Esophagus squamous epithelium (tissue), 5 donors: ENCODE results near the gene GNA14. TPM values are rescaled to one million over a fixed set of nuclear protein-coding genes. Genes with fewer than 3 reads are reported as not detected.
"Not testable (repeated sequence)": the region's sequence is repeated elsewhere in the genome, so short reads cannot be mapped to it uniquely, and the experiment has no call there.

Experiments
- DNase-seq: peaks from one replicate; lab custom pipeline; 2025; lab: John Stamatoyannopoulos, UW
- H3K27ac ChIP-seq, 4 donors: fragments of 200-600 bp; sonication (generic); one replicate each; pipeline ENCODE4 v1.5.1; 2016 to 2019; ENCODE audit warnings: mild to moderate bottlenecking in 1 of 4
- H3K27me3 ChIP-seq, 4 donors: fragments of 200-600 bp; sonication (generic); 1 replicate in 3 of 4; 2 replicates in 1 of 4; pipeline versions ENCODE4 v1.5.1 to v1.6.0; 2017 to 2021; ENCODE audit warnings: antibody characterized with exemption in 1 of 4
- H3K36me3 ChIP-seq, 3 donors: fragments of 200-600 bp; sonication (generic); one replicate each; pipeline ENCODE4 v1.5.1; 2016 to 2019
- H3K4me1 ChIP-seq, 3 donors: fragments of 200-600 bp; sonication (generic); one replicate each; pipeline ENCODE4 v1.5.1; 2017 to 2019
- H3K4me3 ChIP-seq, 4 donors: fragments of 200-600 bp; sonication (generic); 1 replicate in 3 of 4; 2 replicates in 1 of 4; pipeline ENCODE4 v1.5.1; 2016 to 2019; ENCODE audit warnings: mild to moderate bottlenecking in 2 of 4, moderate library complexity in 1 of 4
- H3K9me3 ChIP-seq, 3 donors: fragments of 200-600 bp; sonication (generic); one replicate each; pipeline ENCODE4 v1.5.1; 2016 to 2019
- POLR2A ChIP-seq, 4 donors: fragments of 450-650 bp; IDR thresholded peaks; one replicate each; pipeline ENCODE4 v1.6.1; 2017; ENCODE audit warnings: antibody characterized with exemption in 4 of 4, mild to moderate bottlenecking in 4 of 4, moderate library complexity in 3 of 4
- WGBS, 2 donors: methylation state at CpG; one replicate each; pipeline ENCODE4 v1.1.5; 2018; 5-methylcytosine and 5-hydroxymethylcytosine counted together
- intact Hi-C: fragments of 100-400 bp; cut with DNase I; formaldehyde crosslinking; loops from one replicate; pipeline ENCODE4 v1.15.0; 2022
- total RNA-seq, 4 donors: library from RNA; depleted of rRNA; stranded (reverse); fragments of >200 nt; gene quantifications; one replicate each; pipeline ENCODE4 v1.1.0, GENCODE V29; 2016
- TF ChIP-seq, protein P1 (sequence below), 6 experiments: fragments of 450-650 bp in 4 of 6; fragments of 200-600 bp in 2 of 6; sonication (generic) in 2 of 6; IDR thresholded peaks; one replicate each; pipeline ENCODE4 v1.5.1; 2016 to 2019; ENCODE audit warnings: antibody characterized with exemption in 6 of 6, mild to moderate bottlenecking in 4 of 6, moderate library complexity in 4 of 6
- donor health status: DM: yes; HTN: yes; CAD: no.

The GNA14 gene
- total RNA-seq, 4 donors from 2014 or later: 0.35 to 4.0 (median 2.2) TPM

DNA sequence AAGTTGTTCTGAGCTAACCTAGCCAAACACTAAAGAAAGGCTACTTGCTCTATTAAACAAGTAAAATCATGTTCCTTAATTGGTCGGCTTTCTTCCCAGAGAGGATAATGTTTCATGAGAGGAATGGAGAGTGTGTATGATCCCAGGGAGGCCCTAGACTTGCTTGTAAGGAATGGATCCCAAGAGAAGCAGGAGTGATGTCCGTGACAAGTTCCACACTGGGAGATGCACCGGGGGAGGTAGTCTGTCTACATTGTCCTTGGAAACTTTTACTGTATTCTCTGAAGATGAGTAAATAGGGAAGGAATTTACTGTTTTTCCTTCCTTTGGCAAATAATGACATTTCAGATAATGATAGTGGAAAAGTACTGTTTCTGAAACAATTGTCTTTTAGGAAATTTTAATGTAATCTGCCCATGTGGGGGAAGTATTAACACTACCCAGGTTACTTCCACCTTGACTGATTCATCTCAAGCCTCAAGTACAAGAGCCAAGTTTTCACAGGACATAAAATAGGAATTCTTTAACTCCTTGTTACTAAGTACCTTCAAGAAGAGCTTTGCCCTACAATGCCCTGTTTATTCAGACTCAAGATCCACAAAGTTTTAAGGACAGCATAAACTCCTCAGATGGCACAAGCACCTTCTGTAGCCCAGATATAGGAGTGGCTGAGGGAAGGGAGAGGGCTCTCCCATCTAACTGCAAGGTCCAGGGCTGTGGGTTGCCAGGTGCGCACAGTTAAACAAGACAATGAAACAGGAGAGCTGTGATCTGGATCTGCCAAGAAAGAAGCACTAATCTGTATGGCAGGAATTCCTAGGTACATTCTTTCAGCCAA lies 152.1 kb downstream of the GNA14 start:
- no peak for TF ChIP-seq POLR2A (IDR thresholded peaks at IDR 0.05)
- no peaks in the 10 kb centered on the region for H3K36me3 ChIP-seq
- H3K4me3 ChIP-seq: no peak overlapping the region
- intact Hi-C loops: loop anchor here (5.0 kb wide), 1 partner anchor 151 kb away; the partner anchor contains the start of gene GNA14
- no peak for DNase-seq
- H3K4me1 ChIP-seq: peaks cover 0 to 31% (median 25%) of the 10 kb centered on the region in 3 donors
- 15 to 26% methylated on average over 4 of the region's 4 CpGs for WGBS, 2 donors
- H3K27ac ChIP-seq: peak overlapping the region in 3 of 4 donors; percentile 24 to 71 (median 35)
- H3K9me3 ChIP-seq: peaks cover 0 to under 1% (median 0%) of the 10 kb centered on the region in 3 donors
- no peaks in the 10 kb centered on the region for H3K27me3 ChIP-seq

DNA sequence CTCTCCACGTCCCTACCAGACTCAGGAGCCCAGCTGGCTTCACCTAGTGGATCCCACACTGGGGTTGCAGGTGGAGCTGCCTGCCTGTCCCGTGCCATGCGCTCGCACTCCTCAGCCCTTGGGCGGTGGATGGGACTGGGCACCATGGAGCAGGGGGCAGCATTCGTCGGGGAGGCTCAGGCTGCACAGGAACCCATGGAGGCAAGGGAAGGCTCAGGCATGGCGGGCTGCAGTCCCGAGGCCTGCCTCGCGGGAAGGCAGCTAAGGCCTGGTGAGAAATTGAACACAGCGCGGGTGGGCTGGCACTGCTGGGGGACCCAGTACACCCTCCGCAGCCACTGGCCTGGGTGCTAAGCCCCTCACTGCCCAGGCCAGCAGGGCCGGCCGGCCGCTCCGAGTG lies 157.8 kb downstream of the GNA14 start:
- WGBS, 2 donors: 83% methylated on average over 2 of the region's 18 CpGs; no CpG with 5 or more reads in 1 of the 2 donors
- H3K4me1 ChIP-seq, H3K9me3 ChIP-seq, H3K27me3 ChIP-seq, intact Hi-C loops, H3K27ac ChIP-seq, H3K36me3 ChIP-seq, H3K4me3 ChIP-seq, DNase-seq: not testable (repeated sequence)

DNA sequence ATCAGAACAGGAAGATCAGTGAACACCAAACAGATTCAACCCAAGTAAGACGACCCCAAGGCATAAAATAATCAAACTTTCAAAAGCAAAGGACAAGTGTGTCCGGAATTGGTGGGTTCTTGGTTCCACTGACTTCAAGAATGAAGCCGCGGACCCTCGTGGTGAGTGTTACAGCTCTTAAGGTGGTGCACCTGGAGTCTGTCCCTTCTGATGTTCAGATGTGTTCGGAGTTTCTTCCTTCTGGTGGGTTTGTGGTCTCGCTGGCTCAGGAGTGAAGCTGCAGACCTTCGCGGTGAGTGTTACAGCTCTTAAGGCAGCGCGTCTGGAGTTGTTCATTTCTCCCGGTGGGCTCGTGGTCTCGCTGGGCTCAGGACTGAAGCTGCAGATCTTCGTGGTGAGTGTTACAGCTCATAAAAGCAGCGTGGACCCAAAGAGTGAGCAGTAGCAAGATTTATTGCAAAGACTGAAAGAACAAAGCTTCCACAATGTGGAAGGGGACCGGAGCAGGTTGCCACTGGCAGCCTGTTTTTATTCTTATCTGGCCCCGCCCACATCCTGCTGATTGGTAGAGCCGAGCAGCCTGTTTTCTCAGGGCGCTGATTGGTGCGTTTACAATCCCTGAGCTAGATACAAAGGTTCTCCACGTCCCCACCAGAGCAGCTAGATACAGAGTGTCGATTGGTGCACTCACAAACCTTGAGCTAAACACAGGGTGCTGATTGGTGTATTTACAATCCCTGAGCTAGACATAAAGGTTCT lies 158.5 kb downstream of the GNA14 start:
- WGBS, 2 donors: 78 to 83% methylated on average over 8 to 16 of the region's 23 CpGs
- H3K4me3 ChIP-seq, DNase-seq, H3K9me3 ChIP-seq, H3K36me3 ChIP-seq, intact Hi-C loops, H3K4me1 ChIP-seq, H3K27ac ChIP-seq, H3K27me3 ChIP-seq: not testable (repeated sequence)

DNA sequence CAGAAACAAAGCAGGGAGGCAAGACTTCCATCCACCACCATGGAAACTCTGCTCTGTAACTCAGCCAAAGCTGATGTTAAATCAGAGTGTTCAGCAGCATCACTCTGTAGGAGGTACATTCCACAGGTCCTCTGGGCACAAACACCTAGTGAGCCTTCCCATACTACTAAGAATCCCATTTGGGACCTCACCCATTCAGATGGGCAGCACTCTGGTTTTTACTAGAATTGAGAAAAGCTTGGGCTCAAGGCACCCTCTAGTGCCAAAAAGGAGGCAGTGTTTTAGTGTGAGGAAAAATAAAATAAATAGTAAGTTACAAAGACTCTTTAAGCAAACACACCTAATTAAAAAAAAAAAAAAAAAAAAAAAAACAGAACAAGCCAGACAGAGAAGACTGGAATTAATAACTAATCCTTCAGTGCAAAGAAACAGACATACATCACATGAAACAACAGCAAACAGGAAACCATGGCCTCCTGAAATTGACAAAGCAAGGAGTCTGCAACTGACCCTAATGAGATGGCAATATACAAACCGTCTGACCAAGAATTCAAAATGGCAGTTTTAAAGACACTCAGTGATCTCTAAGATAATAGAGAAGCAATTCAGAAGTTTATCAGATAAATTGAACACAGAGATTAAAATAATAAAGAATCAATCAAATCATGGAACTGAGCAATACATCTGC lies 159.5 kb downstream of the GNA14 start:
- intact Hi-C loops: no loop called here
- no peak for TF ChIP-seq POLR2A (IDR thresholded peaks at IDR 0.05)
- TF ChIP-seq, protein P1, sequence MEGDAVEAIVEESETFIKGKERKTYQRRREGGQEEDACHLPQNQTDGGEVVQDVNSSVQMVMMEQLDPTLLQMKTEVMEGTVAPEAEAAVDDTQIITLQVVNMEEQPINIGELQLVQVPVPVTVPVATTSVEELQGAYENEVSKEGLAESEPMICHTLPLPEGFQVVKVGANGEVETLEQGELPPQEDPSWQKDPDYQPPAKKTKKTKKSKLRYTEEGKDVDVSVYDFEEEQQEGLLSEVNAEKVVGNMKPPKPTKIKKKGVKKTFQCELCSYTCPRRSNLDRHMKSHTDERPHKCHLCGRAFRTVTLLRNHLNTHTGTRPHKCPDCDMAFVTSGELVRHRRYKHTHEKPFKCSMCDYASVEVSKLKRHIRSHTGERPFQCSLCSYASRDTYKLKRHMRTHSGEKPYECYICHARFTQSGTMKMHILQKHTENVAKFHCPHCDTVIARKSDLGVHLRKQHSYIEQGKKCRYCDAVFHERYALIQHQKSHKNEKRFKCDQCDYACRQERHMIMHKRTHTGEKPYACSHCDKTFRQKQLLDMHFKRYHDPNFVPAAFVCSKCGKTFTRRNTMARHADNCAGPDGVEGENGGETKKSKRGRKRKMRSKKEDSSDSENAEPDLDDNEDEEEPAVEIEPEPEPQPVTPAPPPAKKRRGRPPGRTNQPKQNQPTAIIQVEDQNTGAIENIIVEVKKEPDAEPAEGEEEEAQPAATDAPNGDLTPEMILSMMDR (IDR thresholded peaks at IDR 0.05): peak in 1 of 6 experiments; percentile 35
- Histone ChIP-seq H3K4me1 (no peaks in the 10 kb centered on the region), H3K27ac (no peak overlapping the region), H3K27me3 (no peaks in the 10 kb centered on the region), H3K9me3 (peaks cover 0 to 5% (median 0%) of the 10 kb centered on the region in 3 donors), H3K4me3 (no peak overlapping the region), H3K36me3 (no peaks in the 10 kb centered on the region)
- DNase-seq: no peak
- 54 to 67% methylated on average over 1 of the region's 1 CpG for WGBS, 2 donors

DNA sequence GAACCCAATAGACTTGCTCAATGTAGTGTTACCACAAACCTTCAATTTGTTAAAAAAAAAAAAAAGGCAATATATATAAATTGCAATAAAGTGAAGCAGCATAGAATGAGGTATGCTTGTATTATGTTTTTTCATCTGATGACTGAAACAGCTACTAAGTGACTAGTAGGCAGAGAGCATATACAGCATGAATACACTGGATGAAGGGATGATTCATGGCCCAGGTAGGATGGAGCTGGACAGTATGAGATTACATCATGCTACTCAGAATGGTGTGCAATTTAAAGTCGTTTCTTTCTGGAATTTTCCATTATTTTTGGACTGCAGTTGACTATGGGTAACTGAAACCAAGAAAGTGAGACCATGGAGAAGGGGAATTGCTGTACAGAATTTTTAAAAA lies 161.2 kb downstream of the GNA14 start:
- WGBS, 2 donors: 33 to 48% methylated on average over 1 of the region's 1 CpG
- Histone ChIP-seq H3K9me3 (peaks cover 0 to 5% (median 0%) of the 10 kb centered on the region in 3 donors), H3K4me3 (no peak overlapping the region), H3K36me3 (no peaks in the 10 kb centered on the region), H3K27ac (no peak overlapping the region), H3K4me1 (no peaks in the 10 kb centered on the region), H3K27me3 (no peaks in the 10 kb centered on the region)
- intact Hi-C loops: no loop called here
- no peak for DNase-seq
- no peak for TF ChIP-seq POLR2A (IDR thresholded peaks at IDR 0.05)
- TF ChIP-seq, protein P1 (IDR thresholded peaks at IDR 0.05): no peak

DNA sequence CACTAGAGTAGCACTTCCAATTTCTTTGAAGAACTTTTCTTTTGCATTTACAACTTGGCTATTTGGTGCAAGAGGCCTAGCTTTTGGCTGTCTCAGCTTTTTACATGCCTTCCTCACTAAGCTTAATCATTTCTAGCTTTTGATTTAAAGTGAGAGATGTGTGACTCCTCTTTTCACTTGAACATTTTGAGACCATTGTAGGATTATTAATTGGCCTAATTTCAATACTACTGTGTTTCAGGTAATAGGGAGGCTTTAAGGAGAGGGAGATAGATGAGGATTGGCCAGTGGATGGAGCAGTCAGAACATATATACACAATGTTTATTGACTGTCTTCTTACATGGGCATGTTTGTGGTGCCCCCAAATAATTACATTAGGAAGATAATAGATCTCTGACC lies 161.7 kb downstream of the GNA14 start:
- no peak for TF ChIP-seq POLR2A (IDR thresholded peaks at IDR 0.05)
- TF ChIP-seq, protein P1 (IDR thresholded peaks at IDR 0.05): no peak
- intact Hi-C loops: no loop called here
- no peaks in the 10 kb centered on the region for H3K27me3 ChIP-seq
- no peak for DNase-seq
- H3K4me1 ChIP-seq: no peaks in the 10 kb centered on the region
- peaks cover 0 to 5% (median 0%) of the 10 kb centered on the region in 3 donors for H3K9me3 ChIP-seq
- no peak overlapping the region for H3K27ac ChIP-seq
- H3K4me3 ChIP-seq: no peak overlapping the region
- H3K36me3 ChIP-seq: no peaks in the 10 kb centered on the region
